H9 (cell line): ENCODE results near the gene BAHD1. TPM values are rescaled to one million over a fixed set of nuclear protein-coding genes. Genes with fewer than 3 reads are reported as not detected.

Experiments used
- DNase-seq: peaks from one replicate; pipeline ENCODE4 v3.0.0-alpha.2; 2017
- H2AFZ ChIP-seq: one replicate; pipeline ENCODE4 v1.6.1; 2013; ENCODE audit warnings: mild to moderate bottlenecking, low read length, control low read depth, moderate library complexity
- H2AK5ac ChIP-seq: 2 replicates; pipeline ENCODE4 v1.6.1; 2013; ENCODE audit warnings: low read length, control low read depth, mixed read lengths; ENCODE audit not compliant: insufficient read length
- H2BK120ac ChIP-seq: one replicate; pipeline ENCODE4 v1.6.1; 2013; ENCODE audit warnings: low read depth, mild to moderate bottlenecking, low read length, control low read depth, inconsistent platforms; ENCODE audit not compliant: poor library complexity, severe bottlenecking
- H2BK12ac ChIP-seq: 2 replicates; pipeline ENCODE4 v1.6.1; 2013; ENCODE audit warnings: low read length, control low read depth, mixed read lengths, low read depth; ENCODE audit not compliant: insufficient read length
- H2BK15ac ChIP-seq: 2 replicates; pipeline ENCODE4 v1.6.1; 2013; ENCODE audit warnings: low read depth, low read length, control low read depth
- H2BK20ac ChIP-seq: one replicate; pipeline ENCODE4 v1.6.1; 2013; ENCODE audit warnings: low read depth, mild to moderate bottlenecking, low read length, control low read depth, inconsistent platforms; ENCODE audit not compliant: poor library complexity, severe bottlenecking
- H2BK5ac ChIP-seq: 2 replicates; pipeline ENCODE4 v1.6.1; 2013; ENCODE audit warnings: low read length, control low read depth, mixed read lengths; ENCODE audit not compliant: insufficient read length
- H3K14ac ChIP-seq: 2 replicates; pipeline ENCODE4 v1.6.1; 2013; ENCODE audit warnings: low read length, control low read depth; ENCODE audit not compliant: insufficient read depth
- H3K18ac ChIP-seq: 2 replicates; pipeline ENCODE4 v1.6.1; 2013; ENCODE audit warnings: low read depth, mild to moderate bottlenecking, mixed read lengths, low read length, control low read depth; ENCODE audit not compliant: insufficient read length
- H3K23ac ChIP-seq: 2 replicates; pipeline ENCODE4 v1.6.1; 2013; ENCODE audit warnings: low read length, control low read depth, mixed read lengths, low read depth; ENCODE audit not compliant: insufficient read length
- H3K23me2 ChIP-seq: 2 replicates; pipeline ENCODE4 v1.6.1; 2013; ENCODE audit warnings: low read depth, mild to moderate bottlenecking, mixed read lengths, low read length, control low read depth; ENCODE audit not compliant: insufficient read length, poor library complexity, severe bottlenecking
- H3K27ac ChIP-seq: 2 replicates; pipeline ENCODE4 v1.5.1; 2013; ENCODE audit warnings: low read length, control low read depth, mixed read lengths, low read depth; ENCODE audit not compliant: insufficient read length
- H3K27me3 ChIP-seq: 2 replicates; pipeline ENCODE4 v1.6.1; 2013; ENCODE audit warnings: low read length, control low read depth, inconsistent platforms; ENCODE audit not compliant: insufficient read depth
- H3K4ac ChIP-seq: 2 replicates; pipeline ENCODE4 v1.6.1; 2013; ENCODE audit warnings: low read depth, mild to moderate bottlenecking, control low read depth, inconsistent platforms, low read length, moderate library complexity
- H3K4me1 ChIP-seq: 2 replicates; pipeline ENCODE4 v1.6.1; 2013; ENCODE audit warnings: low read length, control low read depth, inconsistent platforms; ENCODE audit not compliant: insufficient read depth
- H3K4me2 ChIP-seq: 2 replicates; pipeline ENCODE4 v1.6.1; 2013; ENCODE audit warnings: low read length, control low read depth, mixed read lengths; ENCODE audit not compliant: insufficient read length, insufficient read depth
- H3K56ac ChIP-seq: 2 replicates; pipeline ENCODE4 v1.6.1; 2013; ENCODE audit warnings: low read depth, mild to moderate bottlenecking, mixed read lengths, low read length, control low read depth; ENCODE audit not compliant: insufficient read length
- H3K79me1 ChIP-seq: 2 replicates; pipeline ENCODE4 v1.6.1; 2013; ENCODE audit warnings: low read depth, mild to moderate bottlenecking, moderate library complexity, low read length, control low read depth, inconsistent platforms; ENCODE audit not compliant: insufficient read depth, poor library complexity, severe bottlenecking
- H3K79me2 ChIP-seq: 2 replicates; pipeline ENCODE4 v1.6.1; 2013; ENCODE audit warnings: low read length, control low read depth, inconsistent platforms; ENCODE audit not compliant: insufficient read depth
- H3K9ac ChIP-seq: 2 replicates; pipeline ENCODE4 v1.6.1; 2013; ENCODE audit warnings: low read length, control low read depth, mixed read lengths; ENCODE audit not compliant: insufficient read length; ENCODE audit errors: extremely low read depth
- H3K9me3 ChIP-seq: one replicate; pipeline ENCODE4 v1.6.1; 2013; ENCODE audit warnings: low read depth, low read length, inconsistent platforms; ENCODE audit not compliant: control insufficient read depth
- H3T11ph ChIP-seq: one replicate; pipeline ENCODE4 v1.6.1; 2013; ENCODE audit warnings: mild to moderate bottlenecking, low read length, control low read depth, inconsistent platforms
- H4K20me1 ChIP-seq: one replicate; pipeline ENCODE4 v1.6.1; 2013; ENCODE audit not compliant: control insufficient read depth, insufficient read length, insufficient read depth
- H4K5ac ChIP-seq: 2 replicates; pipeline ENCODE4 v1.6.1; 2013; ENCODE audit warnings: low read depth, mild to moderate bottlenecking, mixed read lengths, low read length, control low read depth; ENCODE audit not compliant: insufficient read length
- H4K8ac ChIP-seq: replicated peaks from 2 replicates; pipeline ENCODE4 v1.6.1; 2013; ENCODE audit warnings: low read length, control low read depth, mixed read lengths, low read depth; ENCODE audit not compliant: insufficient read length
- H4K91ac ChIP-seq: 2 replicates; pipeline ENCODE4 v1.6.1; 2013; ENCODE audit warnings: low read depth, mild to moderate bottlenecking, moderate library complexity, mixed read lengths, low read length, control low read depth; ENCODE audit not compliant: insufficient read length
- H3K27ac Mint-ChIP-seq, 3 experiments: 2 replicates in 2 of 3; 3 replicates in 1 of 3; pipeline ENCODE4 v1.8.0; 2020 to 2021; ENCODE audit warnings: mixed read lengths in 3 of 3, mild to moderate bottlenecking in 1 of 3, moderate library complexity in 1 of 3
- H3K27me3 Mint-ChIP-seq: 2 replicates; pipeline ENCODE4 v1.8.0; 2021; ENCODE audit warnings: low read depth, mild to moderate bottlenecking, moderate library complexity, mixed read lengths
- H3K36me3 Mint-ChIP-seq, 3 experiments: 2 replicates in 2 of 3; 3 replicates in 1 of 3; pipeline ENCODE4 v1.8.0; 2020 to 2021; ENCODE audit warnings: low read depth in 3 of 3, mixed read lengths in 3 of 3; ENCODE audit not compliant: insufficient read depth in 1 of 3
- H3K4me1 Mint-ChIP-seq, 2 experiments: 2 replicates each; pipeline ENCODE4 v1.8.0; 2020; ENCODE audit warnings: mixed read lengths in 2 of 2
- H3K4me3 Mint-ChIP-seq, 2 experiments: 2 replicates in 1 of 2; 3 replicates in 1 of 2; pipeline ENCODE4 v1.8.0; 2020 to 2021; ENCODE audit warnings: mild to moderate bottlenecking in 2 of 2, mixed read lengths in 2 of 2, moderate library complexity in 1 of 2
- H3K9me3 Mint-ChIP-seq, 2 experiments: 2 replicates in 1 of 2; 3 replicates in 1 of 2; pipeline ENCODE4 v1.8.0; 2020; ENCODE audit warnings: mild to moderate bottlenecking in 2 of 2, mixed read lengths in 2 of 2, moderate library complexity in 1 of 2
- WGBS: extraction: QIAGEN DNeasy Blood & Tissue Kit; methylation state at CpG from one replicate; pipeline ENCODE4 v1.1.7; 2013; ENCODE audit warnings: missing lambda C conversion rate, low lambda C conversion rate, mixed read lengths; ENCODE audit not compliant: insufficient read length; ENCODE audit errors: extremely low coverage; 5-methylcytosine and 5-hydroxymethylcytosine counted together
- total RNA-seq: library from RNA; stranded (reverse); gene quantifications from 2 replicates; pipeline ENCODE4 v1.2.1, GENCODE V29; 2021
- TF ChIP-seq, protein P1 (sequence below): fragments of 200-600 bp; sonication (generic); conservative IDR thresholded peaks from 3 replicates; pipeline ENCODE4 v1.8.0; 2021; ENCODE audit warnings: antibody characterized with exemption, mild to moderate bottlenecking

BAHD1 gene
- total RNA-seq, 1 experiment from 2014 or later, result 54.1 TPM

DNA sequence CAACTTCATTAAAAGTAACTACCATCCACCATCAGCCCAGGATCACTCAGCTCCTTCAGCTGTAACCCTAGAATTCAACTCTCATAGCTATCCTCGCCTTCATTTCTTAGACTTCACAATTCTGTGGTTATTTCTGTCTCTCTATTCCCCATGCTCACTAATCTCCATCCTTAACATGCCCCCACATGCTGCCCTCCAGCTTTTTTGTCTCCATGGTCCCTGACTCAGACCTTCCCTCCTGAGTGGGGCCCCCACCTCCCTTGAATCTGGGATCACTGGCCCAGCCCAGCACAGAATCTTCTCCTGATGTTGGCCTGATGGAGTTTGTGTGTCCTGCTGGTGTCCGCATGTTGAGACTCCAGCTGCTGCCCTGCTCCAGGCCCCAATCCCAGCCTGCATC is 71.7 kb downstream of the BAHD1 start:
- Histone ChIP-seq H4K20me1 (no peaks in the 10 kb centered on the region), H3K23me2 (peaks cover 7% of the 10 kb centered on the region), H4K8ac (no peak overlapping the region), H2BK15ac (no peak overlapping the region), H3K79me1 (no peaks in the 10 kb centered on the region), H3K18ac (no peak overlapping the region), H2BK120ac (no peak overlapping the region), H3K4me2 (peak overlapping the region; percentile 51), H2AK5ac (no peak overlapping the region), H2BK12ac (no peak overlapping the region), H3T11ph (no peak overlapping the region), H2BK5ac (no peak overlapping the region), H4K5ac (no peak overlapping the region), H2BK20ac (no peak overlapping the region), H3K9me3 (no peaks in the 10 kb centered on the region), H3K4me1 (no peaks in the 10 kb centered on the region), H3K4ac (no peak overlapping the region), H3K56ac (no peak overlapping the region), H3K27ac (no peak overlapping the region), H3K79me2 (no peaks in the 10 kb centered on the region), H3K27me3 (peaks cover 12% of the 10 kb centered on the region; the same call in 1 of the 2 replicates), H4K91ac (no peak overlapping the region), H3K14ac (no peak overlapping the region), H3K9ac (no peak overlapping the region), H2AFZ (no peak overlapping the region), H3K23ac (no peak overlapping the region)
- TF ChIP-seq, protein P1, sequence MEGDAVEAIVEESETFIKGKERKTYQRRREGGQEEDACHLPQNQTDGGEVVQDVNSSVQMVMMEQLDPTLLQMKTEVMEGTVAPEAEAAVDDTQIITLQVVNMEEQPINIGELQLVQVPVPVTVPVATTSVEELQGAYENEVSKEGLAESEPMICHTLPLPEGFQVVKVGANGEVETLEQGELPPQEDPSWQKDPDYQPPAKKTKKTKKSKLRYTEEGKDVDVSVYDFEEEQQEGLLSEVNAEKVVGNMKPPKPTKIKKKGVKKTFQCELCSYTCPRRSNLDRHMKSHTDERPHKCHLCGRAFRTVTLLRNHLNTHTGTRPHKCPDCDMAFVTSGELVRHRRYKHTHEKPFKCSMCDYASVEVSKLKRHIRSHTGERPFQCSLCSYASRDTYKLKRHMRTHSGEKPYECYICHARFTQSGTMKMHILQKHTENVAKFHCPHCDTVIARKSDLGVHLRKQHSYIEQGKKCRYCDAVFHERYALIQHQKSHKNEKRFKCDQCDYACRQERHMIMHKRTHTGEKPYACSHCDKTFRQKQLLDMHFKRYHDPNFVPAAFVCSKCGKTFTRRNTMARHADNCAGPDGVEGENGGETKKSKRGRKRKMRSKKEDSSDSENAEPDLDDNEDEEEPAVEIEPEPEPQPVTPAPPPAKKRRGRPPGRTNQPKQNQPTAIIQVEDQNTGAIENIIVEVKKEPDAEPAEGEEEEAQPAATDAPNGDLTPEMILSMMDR, result no peak
- peaks cover 12 to 14% of the 10 kb centered on the region in 2 experiments for H3K4me1 Mint-ChIP-seq
- WGBS, result no CpG with 5 or more reads among the region's 2 CpGs
- H3K9me3 Mint-ChIP-seq, result no peaks in the 10 kb centered on the region
- H3K4me3 Mint-ChIP-seq, result peak overlapping the region; percentile 57 to 61
- no peaks in the 10 kb centered on the region for H3K36me3 Mint-ChIP-seq
- peaks cover 66% of the 10 kb centered on the region for H3K27me3 Mint-ChIP-seq
- peak overlapping the region in 1 of 3 experiments; percentile 0; a peak in 1 of 7 replicates for H3K27ac Mint-ChIP-seq
- no peak for DNase-seq
